ENCODE results near the gene CALML3.

- TF ChIP-seq CTCF (IDR thresholded peaks at IDR 0.05) = no peak
- no peak for TF ChIP-seq POLR2A (IDR thresholded peaks at IDR 0.05)
Observed at GRCh38 chr10:5486853-5487235, 37.9 kb upstream of the CALML3 start.
